PFSK-1 (cell line): ENCODE data around the gene ETV4.

Experiments
- FOXP2 ChIP-seq: optimal IDR thresholded peaks from 2 replicates; pipeline ENCODE3; 2011; ENCODE audit warnings: borderline replicate concordance, control low read depth, inconsistent platforms; ENCODE audit not compliant: insufficient read depth; ENCODE audit errors: extremely low read length, extremely low read depth
- POLR2AphosphoS5 ChIP-seq: IDR thresholded peaks from 2 replicates; pipeline ENCODE4 v1.6.1; 2012; ENCODE audit warnings: low read depth, mild to moderate bottlenecking, control low read depth, low read length, moderate library complexity
- REST ChIP-seq, 2 experiments: IDR thresholded peaks; 2 replicates each; pipeline versions ENCODE4 v1.6.1 to v1.8.0; 2011 to 2012; ENCODE audit warnings: low read depth in 2 of 2, low read length in 2 of 2, control low read depth in 1 of 2, inconsistent platforms in 1 of 2, mild to moderate bottlenecking in 1 of 2, moderate library complexity in 1 of 2; ENCODE audit not compliant: insufficient read depth in 1 of 2
- TAF1 ChIP-seq: IDR thresholded peaks from 2 replicates; pipeline ENCODE4 v1.6.1; 2012; ENCODE audit warnings: low read length, control low read depth, borderline replicate concordance; ENCODE audit not compliant: insufficient read depth

GRCh38 chr17:43547189-43547550 is 1.0 kb upstream of the ETV4 start:
- TF ChIP-seq POLR2AphosphoS5 (no peak), REST (IDR thresholded peaks at IDR 0.05; ENCODE audit: insufficient read depth in 1 of 2, low read depth in 2 of 2, low read length in 2 of 2) (no peak), TAF1 (no peak), FOXP2 (no peak)
